Measurements from ENCODE around the gene FRMD8.
"Not testable (repeated sequence)": the region's sequence is repeated elsewhere in the genome, so short reads cannot be mapped to it uniquely, and the experiment has no call there.

Gene FRMD8

GRCh38 chr11:65435981-65436411 lies 49.6 kb downstream of the FRMD8 start:
- DNase-seq (ENCODE audit: low spot score): no peak

GRCh38 chr11:65436412-65437032 lies 50.1 kb downstream of the FRMD8 start:
- DNase-seq (ENCODE audit: low spot score): peak; percentile 22

GRCh38 chr11:65437436-65438227 lies 51.2 kb downstream of the FRMD8 start:
- no peak for DNase-seq (ENCODE audit: low spot score)

- DNase-seq (ENCODE audit: low spot score): no peak
Measured at GRCh38 chr11:65438257-65439151, 52.1 kb downstream of the FRMD8 start.

- no peak for DNase-seq (ENCODE audit: low spot score)
Measured at GRCh38 chr11:65439331-65440181, 53.1 kb downstream of the FRMD8 start.

- DNase-seq (ENCODE audit: low spot score): no peak
Measured at GRCh38 chr11:65440831-65441499, 54.5 kb downstream of the FRMD8 start.

- DNase-seq (ENCODE audit: low spot score): peak; percentile 33
Measured at GRCh38 chr11:65442842-65443331, 56.5 kb downstream of the FRMD8 start.

- DNase-seq (ENCODE audit: low spot score): peak; percentile 23
Measured at GRCh38 chr11:65444314-65445051, 58.0 kb downstream of the FRMD8 start.

GRCh38 chr11:65445101-65445603 lies 58.7 kb downstream of the FRMD8 start:
- peak; percentile 37 for DNase-seq (ENCODE audit: low spot score)

- DNase-seq (ENCODE audit: low spot score): peak; percentile 32
Measured at GRCh38 chr11:65445604-65446445, 59.4 kb downstream of the FRMD8 start.

- DNase-seq (ENCODE audit: low spot score): no peak
Measured at GRCh38 chr11:65446446-65447277, 60.2 kb downstream of the FRMD8 start.

- DNase-seq (ENCODE audit: low spot score): no peak
Measured at GRCh38 chr11:65448074-65448417, 61.6 kb downstream of the FRMD8 start.

- DNase-seq (ENCODE audit: low spot score): peak; percentile 51
Measured at GRCh38 chr11:65448418-65449105, 62.1 kb downstream of the FRMD8 start.

- DNase-seq (ENCODE audit: low spot score): not testable (repeated sequence)
Measured at GRCh38 chr11:65451301-65451700, 64.9 kb downstream of the FRMD8 start.

- not testable (repeated sequence) for DNase-seq (ENCODE audit: low spot score)
Measured at GRCh38 chr11:65452259-65452658, 65.8 kb downstream of the FRMD8 start.

GRCh38 chr11:65452806-65453490 lies 66.5 kb downstream of the FRMD8 start:
- DNase-seq (ENCODE audit: low spot score): no peak

All from SK-N-DZ (cell line).